K562 (cell line): Measurements from ENCODE around the gene PCDH9.

Experiments used
- DIDO1 ChIP-seq: fragments of 450-650 bp; IDR thresholded peaks from 2 replicates; pipeline ENCODE4 v1.6.1; 2016; ENCODE audit warnings: low read depth, missing biosample characterization, missing genetic modification characterization
- FOXA3 ChIP-seq, 2 experiments: fragments of 450-650 bp in 1 of 2; sonication (generic) in 1 of 2; formaldehyde crosslinking; IDR thresholded peaks in 1 of 2; conservative IDR thresholded peaks in 1 of 2; 2 replicates each; pipeline versions ENCODE4 v1.4.0 to v1.8.0; 2020 to 2022; ENCODE audit warnings: mild to moderate bottlenecking in 2 of 2, missing genetic modification reagents in 1 of 2
- HDAC3 ChIP-seq: fragments of 450-650 bp; IDR thresholded peaks from 2 replicates; pipeline ENCODE4 v1.6.1; 2018; ENCODE audit warnings: borderline replicate concordance, mild to moderate bottlenecking, moderate library complexity; ENCODE audit not compliant: partially characterized antibody
- KAT2B ChIP-seq: IDR thresholded peaks from one replicate; pipeline ENCODE4 v1.6.1; 2012; ENCODE audit warnings: low read depth, mild to moderate bottlenecking, control low read depth, inconsistent platforms, low read length, moderate library complexity
- MEIS2 ChIP-seq: fragments of 450-650 bp; IDR thresholded peaks from 2 replicates; pipeline ENCODE4 v1.6.1; 2014; ENCODE audit warnings: mild to moderate bottlenecking; ENCODE audit not compliant: partially characterized antibody
- POLR2A ChIP-seq: fragments of 450-650 bp; conservative IDR thresholded peaks from 2 replicates; pipeline ENCODE4 v1.6.1; 2016
- SIN3B ChIP-seq: fragments of 450-650 bp; IDR thresholded peaks from 2 replicates; pipeline ENCODE4 v1.6.1; 2017; ENCODE audit warnings: low read depth, mild to moderate bottlenecking, moderate library complexity
- SMAD1 ChIP-seq: fragments of 150-350 bp; IDR thresholded peaks from 2 replicates; pipeline ENCODE4 v1.6.1; 2014; ENCODE audit warnings: low read length, low read depth; ENCODE audit not compliant: partially characterized antibody
- USF1 ChIP-seq: sonication (generic); formaldehyde crosslinking; IDR thresholded peaks from 2 replicates; pipeline ENCODE4 v1.9.0; 2022; ENCODE audit warnings: mild to moderate bottlenecking, missing genetic modification reagents
- ZBTB8A ChIP-seq: fragments of 450-650 bp; IDR thresholded peaks from 2 replicates; pipeline ENCODE4 v1.6.1; 2018; ENCODE audit warnings: mild to moderate bottlenecking, moderate library complexity; ENCODE audit not compliant: partially characterized antibody
- TF ChIP-seq, protein P1 (sequence below): fragments of 450-650 bp; IDR thresholded peaks from 2 replicates; pipeline ENCODE4 v1.6.1; 2017; ENCODE audit warnings: antibody characterized with exemption, mild to moderate bottlenecking
- TF ChIP-seq, protein P2 (sequence below): fragments of 250-450 bp; sonication (Bioruptor Pico); IDR thresholded peaks from 2 replicates; pipeline ENCODE4 v1.5.1; 2021; ENCODE audit warnings: mild to moderate bottlenecking
- TF ChIP-seq, protein P3 (sequence below), 3 experiments: IDR thresholded peaks in 2 of 3; conservative IDR thresholded peaks in 1 of 3; 2 replicates each; pipeline ENCODE4 v1.5.1; 2011 to 2012; ENCODE audit warnings: low read length in 3 of 3, mild to moderate bottlenecking in 3 of 3, control low read depth in 2 of 3, improper control_type of control experiment in 1 of 3, inconsistent platforms in 1 of 3, low read depth in 1 of 3, mixed read lengths in 1 of 3, moderate library complexity in 1 of 3; ENCODE audit not compliant: insufficient read depth in 2 of 3

- TF ChIP-seq, protein P1, sequence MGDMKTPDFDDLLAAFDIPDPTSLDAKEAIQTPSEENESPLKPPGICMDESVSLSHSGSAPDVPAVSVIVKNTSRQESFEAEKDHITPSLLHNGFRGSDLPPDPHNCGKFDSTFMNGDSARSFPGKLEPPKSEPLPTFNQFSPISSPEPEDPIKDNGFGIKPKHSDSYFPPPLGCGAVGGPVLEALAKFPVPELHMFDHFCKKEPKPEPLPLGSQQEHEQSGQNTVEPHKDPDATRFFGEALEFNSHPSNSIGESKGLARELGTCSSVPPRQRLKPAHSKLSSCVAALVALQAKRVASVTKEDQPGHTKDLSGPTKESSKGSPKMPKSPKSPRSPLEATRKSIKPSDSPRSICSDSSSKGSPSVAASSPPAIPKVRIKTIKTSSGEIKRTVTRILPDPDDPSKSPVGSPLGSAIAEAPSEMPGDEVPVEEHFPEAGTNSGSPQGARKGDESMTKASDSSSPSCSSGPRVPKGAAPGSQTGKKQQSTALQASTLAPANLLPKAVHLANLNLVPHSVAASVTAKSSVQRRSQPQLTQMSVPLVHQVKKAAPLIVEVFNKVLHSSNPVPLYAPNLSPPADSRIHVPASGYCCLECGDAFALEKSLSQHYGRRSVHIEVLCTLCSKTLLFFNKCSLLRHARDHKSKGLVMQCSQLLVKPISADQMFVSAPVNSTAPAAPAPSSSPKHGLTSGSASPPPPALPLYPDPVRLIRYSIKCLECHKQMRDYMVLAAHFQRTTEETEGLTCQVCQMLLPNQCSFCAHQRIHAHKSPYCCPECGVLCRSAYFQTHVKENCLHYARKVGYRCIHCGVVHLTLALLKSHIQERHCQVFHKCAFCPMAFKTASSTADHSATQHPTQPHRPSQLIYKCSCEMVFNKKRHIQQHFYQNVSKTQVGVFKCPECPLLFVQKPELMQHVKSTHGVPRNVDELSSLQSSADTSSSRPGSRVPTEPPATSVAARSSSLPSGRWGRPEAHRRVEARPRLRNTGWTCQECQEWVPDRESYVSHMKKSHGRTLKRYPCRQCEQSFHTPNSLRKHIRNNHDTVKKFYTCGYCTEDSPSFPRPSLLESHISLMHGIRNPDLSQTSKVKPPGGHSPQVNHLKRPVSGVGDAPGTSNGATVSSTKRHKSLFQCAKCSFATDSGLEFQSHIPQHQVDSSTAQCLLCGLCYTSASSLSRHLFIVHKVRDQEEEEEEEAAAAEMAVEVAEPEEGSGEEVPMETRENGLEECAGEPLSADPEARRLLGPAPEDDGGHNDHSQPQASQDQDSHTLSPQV: no peak
- TF ChIP-seq MEIS2: no peak
- no peak for TF ChIP-seq SMAD1
- TF ChIP-seq DIDO1 (tag): no peak
- no peak for TF ChIP-seq SIN3B
- no peak for TF ChIP-seq HDAC3
- no peak for TF ChIP-seq KAT2B
- no peak for TF ChIP-seq ZBTB8A
- no peak for TF ChIP-seq POLR2A
- TF ChIP-seq, protein P2, sequence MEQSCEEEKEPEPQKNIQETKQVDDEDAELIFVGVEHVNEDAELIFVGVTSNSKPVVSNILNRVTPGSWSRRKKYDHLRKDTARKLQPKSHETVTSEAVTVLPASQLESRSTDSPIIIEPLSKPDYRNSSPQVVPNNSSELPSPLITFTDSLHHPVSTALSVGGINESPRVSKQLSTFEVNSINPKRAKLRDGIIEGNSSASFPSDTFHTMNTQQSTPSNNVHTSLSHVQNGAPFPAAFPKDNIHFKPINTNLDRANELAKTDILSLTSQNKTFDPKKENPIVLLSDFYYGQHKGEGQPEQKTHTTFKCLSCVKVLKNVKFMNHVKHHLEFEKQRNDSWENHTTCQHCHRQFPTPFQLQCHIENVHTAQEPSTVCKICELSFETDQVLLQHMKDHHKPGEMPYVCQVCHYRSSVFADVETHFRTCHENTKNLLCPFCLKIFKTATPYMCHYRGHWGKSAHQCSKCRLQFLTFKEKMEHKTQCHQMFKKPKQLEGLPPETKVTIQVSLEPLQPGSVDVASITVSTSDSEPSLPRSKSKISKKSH (CRISPR knock-in tag): no peak
- no peak for TF ChIP-seq USF1 (CRISPR knock-in tag)
- no peak for TF ChIP-seq FOXA3 (CRISPR knock-in tag; conservative IDR thresholded peaks at IDR 0.05 in 1 of 2, IDR thresholded peaks at IDR 0.05 in 1 of 2)
- TF ChIP-seq, protein P3, sequence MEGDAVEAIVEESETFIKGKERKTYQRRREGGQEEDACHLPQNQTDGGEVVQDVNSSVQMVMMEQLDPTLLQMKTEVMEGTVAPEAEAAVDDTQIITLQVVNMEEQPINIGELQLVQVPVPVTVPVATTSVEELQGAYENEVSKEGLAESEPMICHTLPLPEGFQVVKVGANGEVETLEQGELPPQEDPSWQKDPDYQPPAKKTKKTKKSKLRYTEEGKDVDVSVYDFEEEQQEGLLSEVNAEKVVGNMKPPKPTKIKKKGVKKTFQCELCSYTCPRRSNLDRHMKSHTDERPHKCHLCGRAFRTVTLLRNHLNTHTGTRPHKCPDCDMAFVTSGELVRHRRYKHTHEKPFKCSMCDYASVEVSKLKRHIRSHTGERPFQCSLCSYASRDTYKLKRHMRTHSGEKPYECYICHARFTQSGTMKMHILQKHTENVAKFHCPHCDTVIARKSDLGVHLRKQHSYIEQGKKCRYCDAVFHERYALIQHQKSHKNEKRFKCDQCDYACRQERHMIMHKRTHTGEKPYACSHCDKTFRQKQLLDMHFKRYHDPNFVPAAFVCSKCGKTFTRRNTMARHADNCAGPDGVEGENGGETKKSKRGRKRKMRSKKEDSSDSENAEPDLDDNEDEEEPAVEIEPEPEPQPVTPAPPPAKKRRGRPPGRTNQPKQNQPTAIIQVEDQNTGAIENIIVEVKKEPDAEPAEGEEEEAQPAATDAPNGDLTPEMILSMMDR (IDR thresholded peaks at IDR 0.05 in 2 of 3, conservative IDR thresholded peaks at IDR 0.05 in 1 of 3; ENCODE audit: insufficient read depth in 2 of 3, low read depth in 1 of 3, low read length in 3 of 3): no peak
Observed at GRCh38 chr13:66357463-66357862, 872.7 kb downstream of the PCDH9 start.
